Ascending aorta (tissue), 2 donors: ENCODE data around the gene CCDC149. TPM values are rescaled to one million over a fixed set of nuclear protein-coding genes. Genes with fewer than 3 reads are reported as not detected.

Experiments used
- DNase-seq, 2 donors: peaks; one replicate each; pipeline ENCODE4 v3.0.0-alpha.2; 2019; ENCODE audit warnings: low spot score in 2 of 2
- H3K27ac ChIP-seq, 2 donors: fragments of 200-600 bp; sonication (generic); one replicate each; pipeline ENCODE4 v1.5.1; 2016 to 2017; ENCODE audit warnings: mild to moderate bottlenecking in 1 of 2
- H3K27me3 ChIP-seq: fragments of 200-600 bp; sonication (generic); one replicate; pipeline ENCODE4 v1.5.1; 2017
- H3K36me3 ChIP-seq, 2 donors: fragments of 200-600 bp; sonication (generic); one replicate each; pipeline ENCODE4 v1.5.1; 2016
- H3K4me1 ChIP-seq, 2 donors: fragments of 200-600 bp; sonication (generic); one replicate each; pipeline ENCODE4 v1.5.1; 2016 to 2017; ENCODE audit warnings: mild to moderate bottlenecking in 1 of 2
- H3K4me3 ChIP-seq, 2 donors: fragments of 200-600 bp; sonication (generic); one replicate each; pipeline ENCODE4 v1.5.1; 2016 to 2017; ENCODE audit warnings: mild to moderate bottlenecking in 1 of 2
- H3K9me3 ChIP-seq, 2 donors: fragments of 200-600 bp; sonication (generic); one replicate each; pipeline ENCODE4 v1.5.1; 2016
- CTCF ChIP-seq, 3 experiments: fragments of 200-600 bp in 2 of 3; fragments of 450-650 bp in 1 of 3; sonication (generic) in 2 of 3; IDR thresholded peaks; one replicate each; pipeline ENCODE4 v1.5.1; 2016 to 2019; ENCODE audit warnings: antibody characterized with exemption in 3 of 3, mild to moderate bottlenecking in 1 of 3, moderate library complexity in 1 of 3
- intact Hi-C: fragments of 100-400 bp; cut with DNase I; formaldehyde crosslinking; loops from one replicate; pipeline ENCODE4 v1.15.1; 2023
- total RNA-seq: library from RNA; depleted of rRNA; stranded (reverse); fragments of >200 nt; gene quantifications from one replicate; pipeline ENCODE4 v1.1.0, GENCODE V29; 2016

Gene CCDC149
- total RNA-seq, 1 donor from 2014 or later, result 8.7 TPM

DNA sequence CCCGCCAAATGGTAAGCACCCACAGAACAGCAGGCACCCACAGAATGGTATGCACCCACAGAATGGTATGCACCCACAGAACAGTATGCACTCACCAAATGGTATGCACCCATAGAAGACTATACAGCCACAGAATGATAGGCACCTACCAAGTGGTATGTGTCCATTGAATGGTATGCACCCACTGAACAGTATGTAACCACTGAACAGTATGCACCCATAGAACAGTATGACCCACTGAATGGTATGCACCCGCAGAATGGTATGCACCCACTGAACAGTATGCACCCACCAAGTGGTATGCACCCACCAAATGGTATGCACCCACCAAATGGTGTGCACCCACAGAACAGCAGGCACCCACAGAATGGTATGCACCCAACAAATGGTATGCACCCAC lies 40.1 kb downstream of the CCDC149 start:
- no peak for TF ChIP-seq CTCF (IDR thresholded peaks at IDR 0.05)
- H3K27me3 ChIP-seq, result no peaks in the 10 kb centered on the region
- H3K4me3 ChIP-seq, result no peak overlapping the region
- no peaks in the 10 kb centered on the region for H3K9me3 ChIP-seq
- no peak for DNase-seq
- intact Hi-C loops, result no loop called here
- H3K4me1 ChIP-seq, result no peaks in the 10 kb centered on the region
- no peak overlapping the region for H3K27ac ChIP-seq
- peaks cover 0 to 40% of the 10 kb centered on the region in 2 donors for H3K36me3 ChIP-seq

DNA sequence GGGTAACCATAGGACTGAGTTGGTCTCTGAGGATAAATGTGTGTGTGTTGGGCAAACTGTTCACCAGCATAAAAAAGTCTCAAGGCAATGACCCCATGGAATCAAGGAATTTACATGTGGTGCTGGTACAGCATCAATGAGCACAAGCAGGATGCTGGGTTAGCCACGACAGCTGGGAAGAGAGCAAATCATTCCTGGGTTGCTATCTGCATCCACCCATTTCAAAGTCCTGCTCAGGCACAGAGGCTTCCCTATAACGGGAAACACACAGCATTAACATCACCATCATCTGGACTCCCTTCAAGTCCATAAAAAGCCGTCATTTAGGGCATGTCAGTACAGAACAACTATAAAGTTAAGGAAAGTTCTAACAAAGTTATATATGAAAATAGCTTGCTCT lies 41.6 kb downstream of the CCDC149 start:
- Histone ChIP-seq H3K4me3 (no peak overlapping the region), H3K27ac (no peak overlapping the region)
- intact Hi-C loops, result no loop called here

DNA sequence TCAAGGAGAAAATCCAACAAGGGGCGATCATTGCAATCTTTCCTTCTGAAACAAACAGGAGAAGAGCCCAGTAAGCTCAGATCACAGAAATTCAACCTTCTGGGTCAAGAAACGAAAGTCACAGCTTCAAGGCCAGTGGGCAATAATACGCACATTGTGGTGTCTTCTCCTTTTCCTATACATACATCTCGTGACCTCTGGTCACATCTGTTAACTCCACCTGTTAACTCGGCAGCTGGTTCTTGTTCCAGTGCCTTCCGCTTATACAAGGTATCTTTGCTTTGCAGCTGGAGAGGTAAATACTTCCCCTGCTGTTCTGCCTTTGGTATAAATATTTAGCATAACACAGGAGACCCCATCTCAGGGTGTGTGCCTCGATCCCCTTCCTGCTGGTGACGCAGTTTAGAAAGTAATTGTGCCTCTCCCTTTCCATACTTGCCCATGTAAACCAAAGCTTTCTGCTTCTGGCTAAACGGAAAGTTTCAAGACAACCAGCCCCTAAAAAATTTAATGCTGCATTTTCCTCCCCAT lies 45.0 kb downstream of the CCDC149 start:
- TF ChIP-seq CTCF (IDR thresholded peaks at IDR 0.05), result no peak
- Histone ChIP-seq H3K27ac (no peak overlapping the region), H3K9me3 (peaks cover 16 to 17% of the 10 kb centered on the region in 2 donors), H3K4me3 (no peak overlapping the region), H3K27me3 (no peaks in the 10 kb centered on the region), H3K4me1 (no peaks in the 10 kb centered on the region), H3K36me3 (peaks cover 0 to 50% of the 10 kb centered on the region in 2 donors)
- DNase-seq, result no peak
- intact Hi-C loops, result no loop called here

More for the DNA sequence above, 41.6 kb downstream of the CCDC149 start:
- Histone ChIP-seq H3K4me1 (no peaks in the 10 kb centered on the region), H3K36me3 (peaks cover 0 to 48% of the 10 kb centered on the region in 2 donors), H3K9me3 (no peaks in the 10 kb centered on the region), H3K27me3 (no peaks in the 10 kb centered on the region)
- no peak for DNase-seq
- no peak for TF ChIP-seq CTCF (IDR thresholded peaks at IDR 0.05)

DNA sequence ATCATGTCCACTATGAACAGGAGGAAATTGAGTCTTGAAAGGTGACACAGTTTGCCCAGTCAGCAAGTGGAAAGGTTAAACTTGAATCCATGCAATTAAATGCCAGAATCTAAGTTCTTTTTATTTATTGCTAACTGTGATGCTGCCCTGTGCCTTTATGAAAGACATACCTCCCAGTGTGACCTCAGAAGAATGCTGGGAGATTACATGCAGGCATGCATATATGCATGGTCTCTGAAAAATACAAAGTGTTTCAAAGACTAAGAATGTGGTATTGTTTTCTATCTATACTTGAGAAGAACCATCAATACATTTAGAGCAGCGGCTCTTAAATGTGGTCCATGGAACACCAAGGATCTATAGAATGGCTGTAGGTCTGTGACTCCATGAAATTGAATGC lies 45.6 kb downstream of the CCDC149 start:
- Histone ChIP-seq H3K4me1 (no peaks in the 10 kb centered on the region), H3K27me3 (no peaks in the 10 kb centered on the region), H3K4me3 (no peak overlapping the region), H3K9me3 (peaks cover 16 to 17% of the 10 kb centered on the region in 2 donors), H3K27ac (no peak overlapping the region), H3K36me3 (peaks cover 0 to 45% of the 10 kb centered on the region in 2 donors)
- DNase-seq, result no peak
- TF ChIP-seq CTCF (IDR thresholded peaks at IDR 0.05), result no peak
- intact Hi-C loops, result no loop called here

- intact Hi-C loops, result no loop called here
- Histone ChIP-seq H3K4me3 (no peak overlapping the region), H3K4me1 (no peaks in the 10 kb centered on the region), H3K27me3 (no peaks in the 10 kb centered on the region), H3K9me3 (peaks cover 16 to 17% of the 10 kb centered on the region in 2 donors), H3K36me3 (peaks cover 0 to 38% of the 10 kb centered on the region in 2 donors), H3K27ac (no peak overlapping the region)
- no peak for DNase-seq
- no peak for TF ChIP-seq CTCF (IDR thresholded peaks at IDR 0.05)
Measured at GRCh38 chr4:24865401-24865800, 47.4 kb downstream of the CCDC149 start.

- DNase-seq, result no peak
- peaks cover 0 to 26% of the 10 kb centered on the region in 2 donors for H3K36me3 ChIP-seq
- peaks cover 0 to 3% of the 10 kb centered on the region in 2 donors for H3K4me1 ChIP-seq
- no peak for TF ChIP-seq CTCF (IDR thresholded peaks at IDR 0.05)
- no peak overlapping the region for H3K27ac ChIP-seq
- peaks cover 16 to 17% of the 10 kb centered on the region in 2 donors for H3K9me3 ChIP-seq
- intact Hi-C loops, result no loop called here
- no peaks in the 10 kb centered on the region for H3K27me3 ChIP-seq
- H3K4me3 ChIP-seq, result no peak overlapping the region
Measured at GRCh38 chr4:24863799-24864198, 49.0 kb downstream of the CCDC149 start.
